ENCODE results near the gene ACOT12.

Gene ACOT12

DNA sequence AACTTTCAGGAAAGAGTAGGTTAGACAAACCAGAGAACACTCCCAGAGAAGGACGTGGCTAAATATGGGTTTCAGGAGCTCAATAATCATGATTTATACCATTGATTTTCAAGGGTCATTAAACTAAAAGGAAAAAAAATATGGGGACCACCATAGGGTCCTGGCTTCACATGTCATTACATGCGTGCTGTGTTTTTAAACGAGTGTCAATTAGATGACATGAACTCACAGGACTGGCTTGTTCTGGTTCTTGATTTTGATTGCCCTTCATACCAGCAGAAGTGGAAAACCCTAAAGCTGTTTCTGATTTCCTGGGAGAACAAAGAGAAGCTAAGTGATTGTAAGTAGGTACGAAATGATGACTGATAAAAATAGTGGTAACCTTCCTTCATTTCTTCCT lies 5.8 kb downstream of the ACOT12 start:
- Mint-ChIP-seq H3K27me3 (peaks cover 43 to 47% of the 10 kb centered on the region in 2 donors), H3K27ac (no peak overlapping the region), H3K4me1 (ENCODE audit: low read depth in 2 of 2) (no peaks in the 10 kb centered on the region), H3K9me3 (no peaks in the 10 kb centered on the region), H3K4me3 (no peak overlapping the region), H3K36me3 (ENCODE audit: insufficient read depth) (peaks cover 2% of the 10 kb centered on the region)
- no peak for DNase-seq
- ATAC-seq (replicated peaks): no peak

DNA sequence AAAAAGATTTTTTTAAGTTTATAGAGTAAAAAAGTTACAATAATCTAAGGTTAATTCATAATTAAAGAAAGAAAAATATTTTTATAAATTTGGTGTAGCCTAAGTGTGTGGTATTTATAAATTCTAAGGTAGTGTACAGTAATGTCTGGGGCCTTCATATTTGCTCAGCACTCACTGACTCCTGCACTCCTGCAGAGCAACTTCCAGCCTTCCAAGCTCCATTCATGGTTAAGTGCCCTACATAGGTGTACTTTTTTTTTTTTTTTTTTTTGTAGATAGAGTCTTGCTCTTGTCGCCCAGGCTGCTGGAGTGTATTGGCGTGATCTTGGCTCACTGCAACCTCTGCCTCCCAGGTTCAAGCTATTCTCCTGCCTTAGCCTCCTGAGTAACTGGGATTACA lies 10.1 kb downstream of the ACOT12 start:
- ATAC-seq (replicated peaks) (no peak), DNase-seq (no peak)
- H3K4me3 Mint-ChIP-seq: no peak overlapping the region
- peaks cover 7 to 9% of the 10 kb centered on the region in 2 donors for H3K27me3 Mint-ChIP-seq
- H3K27ac Mint-ChIP-seq: no peak overlapping the region
- no peaks in the 10 kb centered on the region for H3K9me3 Mint-ChIP-seq
- H3K36me3 Mint-ChIP-seq (ENCODE audit: insufficient read depth): no peaks in the 10 kb centered on the region
- no peaks in the 10 kb centered on the region for H3K4me1 Mint-ChIP-seq (ENCODE audit: low read depth in 2 of 2)

DNA sequence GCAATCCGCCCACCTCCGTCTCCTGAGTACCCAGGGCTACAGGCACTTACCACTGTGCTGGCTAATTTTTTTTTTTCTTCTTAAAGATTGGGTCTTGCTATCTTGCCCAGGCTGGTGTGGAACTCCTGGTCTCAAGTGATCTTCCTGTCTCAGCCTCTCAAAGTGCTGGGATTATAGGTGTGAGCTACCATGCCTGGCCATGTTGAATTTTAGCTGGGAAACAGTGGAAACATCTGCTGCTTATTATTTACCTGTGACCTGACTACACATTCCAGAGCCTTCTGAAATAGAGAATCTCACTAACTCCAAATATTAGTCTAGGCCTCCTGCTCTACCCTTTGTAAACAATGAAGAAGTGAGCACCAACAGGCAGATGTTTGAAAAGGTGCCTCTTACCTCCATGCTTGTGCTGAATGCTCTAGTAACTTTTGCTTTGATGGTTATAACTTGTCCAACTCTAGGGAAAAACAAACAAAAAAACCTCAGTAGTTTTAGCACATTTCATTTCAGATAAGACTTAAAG lies 22.5 kb downstream of the ACOT12 start:
- no peak overlapping the region for H3K4me3 Mint-ChIP-seq
- H3K27me3 Mint-ChIP-seq: peaks cover 24% of the 10 kb centered on the region in 2 donors
- no peak overlapping the region for H3K27ac Mint-ChIP-seq
- H3K36me3 Mint-ChIP-seq (ENCODE audit: insufficient read depth): no peaks in the 10 kb centered on the region
- DNase-seq (no peak), ATAC-seq (replicated peaks) (no peak)
- H3K9me3 Mint-ChIP-seq: no peaks in the 10 kb centered on the region
- peaks cover 0 to 2% of the 10 kb centered on the region in 2 donors for H3K4me1 Mint-ChIP-seq (ENCODE audit: low read depth in 2 of 2)

DNA sequence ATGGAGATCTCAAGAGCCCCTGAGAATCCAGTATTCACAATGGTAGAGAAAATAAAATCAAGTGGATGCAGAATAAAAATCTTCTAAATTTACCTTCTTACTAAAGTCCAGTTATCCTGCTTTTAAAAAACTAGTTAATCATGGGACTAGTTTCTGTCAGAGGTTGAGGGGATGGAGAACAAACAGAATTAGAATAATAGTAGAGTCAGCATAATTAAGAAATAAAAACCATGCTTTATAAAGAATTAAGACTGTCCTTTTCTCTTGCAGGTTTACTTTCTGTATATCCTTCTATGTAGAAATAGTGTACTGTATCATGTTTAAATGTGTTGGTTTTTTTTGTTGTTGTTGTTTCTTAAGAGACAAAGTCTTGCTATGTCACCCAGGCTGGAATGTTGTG lies 23.0 kb downstream of the ACOT12 start:
- Mint-ChIP-seq H3K27ac (no peak overlapping the region), H3K4me3 (no peak overlapping the region), H3K9me3 (no peaks in the 10 kb centered on the region), H3K36me3 (ENCODE audit: insufficient read depth) (no peaks in the 10 kb centered on the region), H3K27me3 (peaks cover 23% of the 10 kb centered on the region in 2 donors), H3K4me1 (ENCODE audit: low read depth in 2 of 2) (peaks cover 0 to 2% of the 10 kb centered on the region in 2 donors)
- DNase-seq (no peak), ATAC-seq (replicated peaks) (no peak)

DNA sequence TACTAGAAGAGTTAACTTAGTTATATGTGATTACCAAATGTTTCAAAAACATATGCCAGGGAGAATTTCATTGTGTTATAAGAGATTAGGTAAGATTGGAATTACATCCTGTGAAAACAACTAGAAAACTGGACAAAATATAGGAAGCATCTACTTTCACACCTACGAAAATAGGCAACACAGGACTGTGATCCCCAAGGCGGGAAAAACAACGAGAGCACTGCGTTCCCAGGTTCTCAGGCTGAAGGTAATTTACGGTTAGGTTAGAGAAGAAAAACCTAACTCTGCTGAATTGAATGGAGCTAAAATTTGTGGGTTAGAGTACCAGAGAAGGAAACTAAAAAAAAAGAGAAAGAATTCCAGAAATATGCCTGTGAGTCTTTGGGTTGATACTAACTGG lies 28.4 kb downstream of the ACOT12 start:
- H3K27ac Mint-ChIP-seq: no peak overlapping the region
- no peaks in the 10 kb centered on the region for H3K36me3 Mint-ChIP-seq (ENCODE audit: insufficient read depth)
- peaks cover 0 to 2% of the 10 kb centered on the region in 2 donors for H3K4me1 Mint-ChIP-seq (ENCODE audit: low read depth in 2 of 2)
- no peak for ATAC-seq (replicated peaks)
- DNase-seq: no peak
- peaks cover 6 to 12% of the 10 kb centered on the region in 2 donors for H3K27me3 Mint-ChIP-seq
- H3K9me3 Mint-ChIP-seq: no peaks in the 10 kb centered on the region
- H3K4me3 Mint-ChIP-seq: no peak overlapping the region

DNA sequence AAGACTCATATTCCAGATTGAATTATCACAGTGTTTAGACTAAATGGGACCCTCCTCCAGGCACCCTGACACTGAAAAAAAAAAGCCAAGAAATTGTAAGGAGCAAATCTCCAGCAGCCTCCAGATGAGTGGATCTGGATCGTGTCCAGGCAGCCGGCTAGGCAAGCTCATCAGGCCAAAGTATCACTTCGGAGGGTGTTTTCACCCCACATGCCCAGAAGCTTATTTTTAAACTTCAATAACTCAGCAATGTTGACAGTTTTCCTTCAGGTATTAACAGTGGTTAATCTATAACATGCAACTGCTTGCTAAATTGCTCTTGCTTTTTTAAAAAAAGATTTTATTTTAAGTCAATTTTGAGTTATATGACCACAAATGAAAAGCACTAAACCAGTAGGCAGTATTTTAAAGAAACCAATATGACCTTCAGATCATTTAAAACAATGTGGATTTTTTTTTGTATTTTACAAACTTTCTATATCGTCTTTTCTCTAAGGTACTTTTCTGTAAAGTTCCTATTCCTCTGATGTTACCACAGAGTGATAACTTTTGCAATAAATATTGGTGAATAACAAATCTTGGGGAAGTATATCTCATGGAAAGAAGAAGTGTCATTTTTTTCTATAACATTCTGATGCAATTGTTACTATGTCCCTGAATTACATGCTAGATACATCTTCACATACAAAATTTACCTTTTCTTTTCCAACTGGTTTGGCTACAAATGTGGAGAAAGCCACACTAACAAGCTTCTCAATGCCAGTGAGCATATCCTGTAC lies 30.7 kb downstream of the ACOT12 start:
- Mint-ChIP-seq H3K27me3 (peaks cover 12 to 19% of the 10 kb centered on the region in 2 donors), H3K4me1 (ENCODE audit: low read depth in 2 of 2) (no peaks in the 10 kb centered on the region), H3K36me3 (ENCODE audit: insufficient read depth) (no peaks in the 10 kb centered on the region), H3K27ac (no peak overlapping the region), H3K9me3 (no peaks in the 10 kb centered on the region), H3K4me3 (no peak overlapping the region)
- DNase-seq: no peak
- no peak for ATAC-seq (replicated peaks)

DNA sequence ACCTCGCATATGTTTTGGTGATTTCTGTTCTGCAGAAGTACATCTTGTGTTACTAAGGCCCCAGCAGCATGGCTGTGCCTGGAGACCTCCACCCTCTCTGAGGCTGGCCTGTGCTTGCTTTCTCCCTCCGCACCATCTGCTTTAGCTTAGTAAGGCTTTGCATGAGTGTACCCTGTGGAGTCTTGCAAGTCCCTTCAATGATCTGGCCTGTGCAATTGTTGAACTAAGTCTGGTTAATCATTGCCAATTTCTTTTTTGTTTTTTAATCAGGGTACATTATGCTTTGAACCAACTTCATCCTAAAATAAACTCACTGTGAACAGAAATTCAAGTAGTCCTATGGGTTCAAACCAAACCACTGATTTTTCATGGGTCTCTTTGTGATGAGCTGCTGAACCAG lies 32.3 kb downstream of the ACOT12 start:
- no peak overlapping the region for H3K27ac Mint-ChIP-seq
- H3K27me3 Mint-ChIP-seq: peaks cover 12 to 19% of the 10 kb centered on the region in 2 donors
- ATAC-seq (replicated peaks): no peak
- H3K4me1 Mint-ChIP-seq (ENCODE audit: low read depth in 2 of 2): no peaks in the 10 kb centered on the region
- DNase-seq: no peak
- no peak overlapping the region for H3K4me3 Mint-ChIP-seq
- no peaks in the 10 kb centered on the region for H3K9me3 Mint-ChIP-seq
- H3K36me3 Mint-ChIP-seq (ENCODE audit: insufficient read depth): no peaks in the 10 kb centered on the region

DNA sequence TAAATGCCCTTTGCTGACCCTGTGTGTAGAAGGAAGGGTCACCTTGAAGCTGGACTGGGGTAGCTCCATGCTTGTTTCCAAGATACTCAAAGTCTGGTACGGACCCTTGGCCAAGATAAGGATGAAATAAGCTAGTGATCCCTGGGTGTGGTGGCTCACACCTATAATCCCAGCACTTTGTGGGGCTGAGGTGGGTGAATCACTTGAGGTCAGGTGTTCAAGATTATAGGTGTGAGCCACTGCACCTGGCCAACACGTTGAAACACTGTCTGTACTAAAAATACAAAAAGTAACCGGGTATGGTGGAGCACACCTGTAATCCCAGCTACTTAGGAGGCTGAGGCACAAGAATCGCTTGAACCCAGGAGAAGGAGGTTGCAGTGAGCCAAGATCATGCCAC lies 33.3 kb downstream of the ACOT12 start:
- H3K4me3 Mint-ChIP-seq: no peak overlapping the region
- H3K4me1 Mint-ChIP-seq (ENCODE audit: low read depth in 2 of 2): no peaks in the 10 kb centered on the region
- no peak for DNase-seq
- peaks cover 12 to 13% of the 10 kb centered on the region in 2 donors for H3K27me3 Mint-ChIP-seq
- H3K9me3 Mint-ChIP-seq: no peaks in the 10 kb centered on the region
- ATAC-seq (replicated peaks): no peak
- H3K36me3 Mint-ChIP-seq (ENCODE audit: insufficient read depth): no peaks in the 10 kb centered on the region
- no peak overlapping the region for H3K27ac Mint-ChIP-seq

DNA sequence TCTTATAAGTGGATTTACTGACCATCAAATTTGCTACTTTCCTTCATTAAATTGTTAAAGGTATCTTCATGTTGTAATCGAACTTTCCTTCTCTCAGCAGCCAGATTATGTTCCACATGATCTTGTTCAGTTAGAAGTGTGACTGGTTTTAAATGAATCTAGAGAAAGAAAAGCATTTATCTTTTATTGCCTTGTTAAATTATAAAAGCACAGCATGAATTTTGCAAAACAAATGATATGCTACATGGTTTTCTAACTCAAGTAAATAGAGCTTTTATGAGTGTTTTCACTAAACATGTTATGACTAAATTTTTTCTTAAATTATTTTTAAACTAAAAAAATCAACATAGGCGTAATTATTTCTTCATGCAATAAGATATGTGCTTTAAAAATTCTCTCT lies 34.1 kb downstream of the ACOT12 start:
- no peaks in the 10 kb centered on the region for H3K9me3 Mint-ChIP-seq

DNA sequence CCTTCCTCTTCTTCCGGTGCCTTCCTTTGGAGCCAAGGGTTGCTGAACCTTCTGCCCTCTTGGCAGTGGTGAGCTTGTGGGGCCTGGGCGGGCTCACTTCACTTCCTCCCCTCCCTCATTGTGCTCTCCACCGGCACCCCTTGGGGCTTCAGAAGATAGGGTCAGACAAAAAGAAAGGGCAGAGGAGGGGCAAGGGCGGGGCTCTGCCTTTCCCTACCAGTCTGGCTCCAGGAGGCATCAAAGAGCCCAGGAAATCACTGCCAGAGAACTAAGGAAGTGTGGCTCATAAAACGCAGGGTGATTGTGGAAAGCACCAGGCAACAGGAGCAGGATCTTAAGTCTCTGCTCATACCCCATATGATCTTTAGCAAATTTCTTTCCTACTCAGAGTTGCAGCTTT lies 34.8 kb downstream of the ACOT12 start:
- H3K36me3 Mint-ChIP-seq (ENCODE audit: insufficient read depth): no peaks in the 10 kb centered on the region
- ATAC-seq (replicated peaks): no peak
- H3K9me3 Mint-ChIP-seq: no peaks in the 10 kb centered on the region
- H3K27ac Mint-ChIP-seq: no peak overlapping the region
- no peaks in the 10 kb centered on the region for H3K4me1 Mint-ChIP-seq (ENCODE audit: low read depth in 2 of 2)
- DNase-seq: no peak
- peaks cover 7 to 12% of the 10 kb centered on the region in 2 donors for H3K27me3 Mint-ChIP-seq
- no peak overlapping the region for H3K4me3 Mint-ChIP-seq

More for the DNA sequence above, 34.1 kb downstream of the ACOT12 start:
- Mint-ChIP-seq H3K4me1 (ENCODE audit: low read depth in 2 of 2) (no peaks in the 10 kb centered on the region), H3K27ac (no peak overlapping the region), H3K27me3 (peaks cover 7 to 12% of the 10 kb centered on the region in 2 donors), H3K4me3 (no peak overlapping the region), H3K36me3 (ENCODE audit: insufficient read depth) (no peaks in the 10 kb centered on the region)
- no peak for DNase-seq
- ATAC-seq (replicated peaks): no peak

DNA sequence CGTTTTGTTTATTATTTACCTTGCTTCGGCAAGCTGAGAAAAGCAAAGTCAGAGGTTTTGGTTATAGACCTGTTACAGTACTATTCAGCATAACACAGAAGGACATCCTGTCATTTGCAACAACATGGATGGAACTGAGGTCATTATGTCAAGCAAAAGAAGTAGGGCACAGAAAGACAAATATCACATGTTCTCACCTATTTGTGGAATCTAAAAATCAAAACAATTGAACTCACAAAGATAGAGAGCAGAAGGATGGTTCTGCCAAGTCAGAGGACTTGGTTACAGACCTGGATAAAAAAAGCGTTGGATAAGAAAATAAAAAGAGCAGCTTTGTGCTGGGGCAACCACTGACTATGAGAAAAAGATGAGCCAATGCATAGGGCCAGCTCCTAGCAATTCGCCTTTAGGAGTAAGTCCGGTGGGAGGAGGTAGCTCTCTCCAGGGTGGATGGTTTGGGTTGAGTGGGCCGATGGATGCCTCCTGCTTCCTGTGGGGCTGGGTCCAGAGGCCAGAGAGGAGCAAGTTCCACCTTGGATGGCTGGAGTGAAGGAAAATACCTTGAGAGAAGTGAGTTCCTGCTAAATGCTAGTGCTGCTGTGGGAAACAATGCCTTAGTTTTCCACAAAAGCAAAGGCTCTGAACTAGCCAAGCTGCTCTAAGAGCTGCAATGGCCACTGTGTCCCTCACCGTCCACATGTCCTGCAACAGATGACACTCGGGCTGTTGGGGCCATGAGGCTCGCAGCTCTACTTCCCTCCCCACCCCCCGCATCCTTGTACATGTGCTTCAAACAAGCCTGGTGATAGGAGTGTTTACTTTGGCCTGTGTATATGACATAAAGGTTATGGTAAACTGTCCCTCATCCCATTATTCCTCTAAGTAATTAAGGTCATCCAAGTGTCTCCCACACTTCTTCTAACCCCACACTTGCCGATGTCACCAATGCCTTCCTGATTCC lies 38.4 kb downstream of the ACOT12 start:
- no peak for ATAC-seq (replicated peaks)
- DNase-seq: no peak
- Mint-ChIP-seq H3K4me1 (ENCODE audit: low read depth in 2 of 2) (no peaks in the 10 kb centered on the region), H3K27ac (no peak overlapping the region), H3K9me3 (no peaks in the 10 kb centered on the region), H3K27me3 (peaks cover 7 to 16% of the 10 kb centered on the region in 2 donors), H3K4me3 (no peak overlapping the region), H3K36me3 (ENCODE audit: insufficient read depth) (no peaks in the 10 kb centered on the region)

DNA sequence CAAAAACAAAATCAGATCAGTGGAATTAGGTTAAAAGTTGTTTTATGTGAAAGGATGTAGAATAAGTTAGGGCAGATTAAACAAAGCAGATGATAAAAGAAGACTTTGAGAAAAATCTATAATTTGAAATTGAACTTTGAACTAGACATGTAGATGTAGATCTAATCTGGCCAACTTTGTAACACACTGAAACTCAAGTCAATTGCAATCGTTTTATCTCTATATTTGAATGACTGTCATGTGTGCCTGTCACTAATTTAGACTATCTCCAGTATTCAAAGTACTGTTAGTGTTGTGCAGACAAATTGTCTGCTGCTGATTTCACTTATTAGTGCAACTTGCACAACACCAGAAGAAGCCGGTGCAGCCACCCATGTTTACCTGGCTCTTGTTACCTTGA lies 39.8 kb downstream of the ACOT12 start:
- no peaks in the 10 kb centered on the region for H3K36me3 Mint-ChIP-seq (ENCODE audit: insufficient read depth)
- ATAC-seq (replicated peaks): no peak
- no peaks in the 10 kb centered on the region for H3K9me3 Mint-ChIP-seq
- H3K27ac Mint-ChIP-seq: no peak overlapping the region
- no peak overlapping the region for H3K4me3 Mint-ChIP-seq
- no peak for DNase-seq
- H3K4me1 Mint-ChIP-seq (ENCODE audit: low read depth in 2 of 2): no peaks in the 10 kb centered on the region
- peaks cover 5 to 13% of the 10 kb centered on the region in 2 donors for H3K27me3 Mint-ChIP-seq

DNA sequence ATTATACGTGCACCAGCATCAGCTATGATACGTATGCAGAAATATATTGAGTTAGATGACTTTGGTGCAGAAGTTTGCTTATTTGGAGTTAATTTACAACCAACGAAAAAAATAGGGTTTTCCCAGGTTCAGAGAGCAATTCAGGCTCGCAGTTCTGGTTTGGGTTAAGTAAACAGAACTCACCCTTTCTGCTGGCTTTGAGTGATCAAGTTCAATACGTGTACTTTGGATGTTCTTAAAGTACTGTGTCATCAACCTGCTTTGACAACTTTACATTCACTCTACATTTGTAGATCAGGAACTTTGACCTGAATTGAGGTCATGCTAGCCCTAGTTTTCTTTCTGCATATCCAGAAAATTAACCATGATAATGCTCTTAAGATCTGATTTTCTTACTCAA lies 40.7 kb downstream of the ACOT12 start:
- Mint-ChIP-seq H3K4me3 (no peak overlapping the region), H3K27me3 (peaks cover 0 to 10% of the 10 kb centered on the region in 2 donors), H3K36me3 (ENCODE audit: insufficient read depth) (no peaks in the 10 kb centered on the region), H3K9me3 (no peaks in the 10 kb centered on the region), H3K4me1 (ENCODE audit: low read depth in 2 of 2) (no peaks in the 10 kb centered on the region), H3K27ac (no peak overlapping the region)
- ATAC-seq (replicated peaks) (no peak), DNase-seq (no peak)
